Endodermal cell (in vitro differentiated cells): ENCODE results near the gene SPINT3. TPM values are rescaled to one million over a fixed set of nuclear protein-coding genes. Genes with fewer than 3 reads are reported as not detected.
A peak's percentile ranks its signal among the peaks of the same experiment; 100 is the strongest.

Source experiments
- DNase-seq: peaks from one replicate; pipeline ENCODE4 v3.0.0-alpha.2; 2017
- H3K27ac ChIP-seq: 2 replicates; pipeline ENCODE4 v1.5.1; 2013; ENCODE audit warnings: mild to moderate bottlenecking, low read depth, low read length, moderate library complexity
- H3K27me3 ChIP-seq: 2 replicates; pipeline ENCODE4 v1.6.1; 2013; ENCODE audit warnings: mild to moderate bottlenecking, low read length, moderate library complexity; ENCODE audit not compliant: insufficient read depth, control insufficient read depth, poor library complexity, severe bottlenecking
- H3K36me3 ChIP-seq: 2 replicates; pipeline ENCODE4 v1.7.0; 2013; ENCODE audit warnings: mild to moderate bottlenecking, low read length, moderate library complexity; ENCODE audit not compliant: control insufficient read depth, insufficient read depth
- H3K4me1 ChIP-seq: one replicate; pipeline ENCODE4 v1.7.0; 2013; ENCODE audit warnings: low read length; ENCODE audit not compliant: control insufficient read depth, insufficient read depth
- H3K4me3 ChIP-seq: 2 replicates; pipeline ENCODE4 v1.5.1; 2013; ENCODE audit warnings: mild to moderate bottlenecking, low read length, moderate library complexity
- H3K9ac ChIP-seq: 2 replicates; pipeline ENCODE4 v1.6.1; 2013; ENCODE audit warnings: mild to moderate bottlenecking, low read length, moderate library complexity; ENCODE audit not compliant: poor library complexity, severe bottlenecking; ENCODE audit errors: extremely low read depth
- H3K9me3 ChIP-seq: 2 replicates; pipeline ENCODE4 v1.6.1; 2013; ENCODE audit warnings: mild to moderate bottlenecking, low read length, moderate library complexity; ENCODE audit not compliant: control insufficient read depth
- H3K27ac Mint-ChIP-seq: 2 replicates; pipeline ENCODE4 v1.8.0; 2020; ENCODE audit warnings: mixed read lengths
- H3K27me3 Mint-ChIP-seq: 2 replicates; pipeline ENCODE4 v1.8.0; 2021; ENCODE audit warnings: mild to moderate bottlenecking, mixed read lengths; ENCODE audit not compliant: insufficient read depth
- H3K36me3 Mint-ChIP-seq: 2 replicates; pipeline ENCODE4 v1.8.0; 2020; ENCODE audit warnings: low read depth, mixed read lengths
- H3K4me1 Mint-ChIP-seq: 2 replicates; pipeline ENCODE4 v1.8.0; 2020; ENCODE audit warnings: mixed read lengths
- H3K4me3 Mint-ChIP-seq: 2 replicates; pipeline ENCODE4 v1.8.0; 2020; ENCODE audit warnings: mild to moderate bottlenecking, moderate library complexity, mixed read lengths
- H3K9me3 Mint-ChIP-seq: 2 replicates; pipeline ENCODE4 v1.8.0; 2020; ENCODE audit warnings: mild to moderate bottlenecking, mixed read lengths
- WGBS, 2 experiments: methylation state at CpG; one replicate each; pipeline versions ENCODE4 v1.1.5 to v1.1.7; 2013; ENCODE audit warnings: missing lambda C conversion rate in 2 of 2, mixed read lengths in 1 of 2; ENCODE audit not compliant: insufficient coverage in 1 of 2, insufficient read length in 1 of 2; 5-methylcytosine and 5-hydroxymethylcytosine counted together
- total RNA-seq, 2 donors: library from RNA; stranded (reverse); fragmentation: NEBNext Ultra II Directional in 1 of 2; extraction: Animal tissue kit (Norgen Biotek cat#: 25700) in 1 of 2; gene quantifications; 2 replicates in 1 of 2; 3 replicates in 1 of 2; pipeline ENCODE4 v1.2.1, GENCODE V29; 2021
- TF ChIP-seq, protein P1 (sequence below): fragments of 200-600 bp; sonication (generic); conservative IDR thresholded peaks from 2 replicates; pipeline ENCODE4 v1.5.0; 2021; ENCODE audit warnings: antibody characterized with exemption, mild to moderate bottlenecking

Gene SPINT3
- total RNA-seq, 2 donors from 2014 or later: not detected

DNA sequence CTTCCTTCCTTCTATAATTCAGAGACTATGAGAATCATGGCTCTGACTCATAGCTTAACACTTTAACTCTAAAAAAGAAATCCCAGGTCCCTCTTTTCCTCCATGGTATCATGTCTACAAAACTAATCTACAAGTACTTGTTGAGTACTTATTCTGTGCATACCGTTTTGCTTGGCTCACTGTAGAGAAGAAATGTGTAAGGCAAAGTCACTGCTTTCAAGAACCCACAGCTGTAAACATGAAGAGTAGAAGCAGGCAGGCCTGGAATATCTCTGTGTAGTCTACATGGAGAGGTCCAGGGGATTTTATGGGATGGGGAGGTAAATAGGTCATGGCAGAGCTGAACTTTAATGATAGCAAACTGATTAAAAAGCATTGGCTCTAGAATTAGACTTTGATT lies 13.8 kb downstream of the SPINT3 start:
- WGBS, 2 experiments: 76 to 88% methylated on average over 1 of the region's 1 CpG
- no peaks in the 10 kb centered on the region for H3K9me3 Mint-ChIP-seq
- peaks cover 17% of the 10 kb centered on the region for H3K4me1 Mint-ChIP-seq
- Histone ChIP-seq H3K9me3 (no peaks in the 10 kb centered on the region), H3K9ac (no peak overlapping the region), H3K36me3 (no peaks in the 10 kb centered on the region), H3K27ac (no peak overlapping the region), H3K27me3 (peaks cover 71% of the 10 kb centered on the region), H3K4me3 (no peak overlapping the region), H3K4me1 (peaks cover 3% of the 10 kb centered on the region)
- H3K4me3 Mint-ChIP-seq: no peak overlapping the region
- TF ChIP-seq, protein P1, sequence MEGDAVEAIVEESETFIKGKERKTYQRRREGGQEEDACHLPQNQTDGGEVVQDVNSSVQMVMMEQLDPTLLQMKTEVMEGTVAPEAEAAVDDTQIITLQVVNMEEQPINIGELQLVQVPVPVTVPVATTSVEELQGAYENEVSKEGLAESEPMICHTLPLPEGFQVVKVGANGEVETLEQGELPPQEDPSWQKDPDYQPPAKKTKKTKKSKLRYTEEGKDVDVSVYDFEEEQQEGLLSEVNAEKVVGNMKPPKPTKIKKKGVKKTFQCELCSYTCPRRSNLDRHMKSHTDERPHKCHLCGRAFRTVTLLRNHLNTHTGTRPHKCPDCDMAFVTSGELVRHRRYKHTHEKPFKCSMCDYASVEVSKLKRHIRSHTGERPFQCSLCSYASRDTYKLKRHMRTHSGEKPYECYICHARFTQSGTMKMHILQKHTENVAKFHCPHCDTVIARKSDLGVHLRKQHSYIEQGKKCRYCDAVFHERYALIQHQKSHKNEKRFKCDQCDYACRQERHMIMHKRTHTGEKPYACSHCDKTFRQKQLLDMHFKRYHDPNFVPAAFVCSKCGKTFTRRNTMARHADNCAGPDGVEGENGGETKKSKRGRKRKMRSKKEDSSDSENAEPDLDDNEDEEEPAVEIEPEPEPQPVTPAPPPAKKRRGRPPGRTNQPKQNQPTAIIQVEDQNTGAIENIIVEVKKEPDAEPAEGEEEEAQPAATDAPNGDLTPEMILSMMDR: no peak
- no peak overlapping the region for H3K27ac Mint-ChIP-seq
- H3K36me3 Mint-ChIP-seq: no peaks in the 10 kb centered on the region
- DNase-seq: no peak
- peaks cover 63% of the 10 kb centered on the region for H3K27me3 Mint-ChIP-seq

DNA sequence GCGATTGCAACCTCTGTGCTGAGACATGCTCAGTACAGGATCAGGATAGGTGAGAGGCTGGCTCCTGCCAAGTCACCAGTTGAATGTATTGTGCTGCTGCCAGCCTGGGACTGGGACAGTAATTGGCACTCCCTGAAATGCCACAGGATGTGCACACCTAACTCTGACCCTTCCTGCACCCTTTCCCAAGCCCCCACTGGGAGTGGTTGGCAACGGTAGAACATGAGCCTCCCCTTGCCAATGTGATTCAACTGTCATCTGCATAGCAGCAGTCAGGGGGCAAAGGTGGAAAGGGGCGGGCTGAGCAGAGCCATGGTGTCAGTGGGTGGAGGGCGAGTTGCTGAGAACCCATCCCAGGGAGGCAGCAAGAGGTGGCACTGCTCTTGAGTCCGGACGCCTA lies 15.4 kb downstream of the SPINT3 start:
- Histone ChIP-seq H3K4me1 (peaks cover 3% of the 10 kb centered on the region), H3K9ac (no peak overlapping the region), H3K4me3 (no peak overlapping the region), H3K9me3 (no peaks in the 10 kb centered on the region), H3K36me3 (no peaks in the 10 kb centered on the region), H3K27me3 (peaks cover 55% of the 10 kb centered on the region), H3K27ac (no peak overlapping the region)
- TF ChIP-seq, protein P1: no peak
- no peaks in the 10 kb centered on the region for H3K9me3 Mint-ChIP-seq
- peaks cover 53% of the 10 kb centered on the region for H3K27me3 Mint-ChIP-seq
- H3K27ac Mint-ChIP-seq: no peak overlapping the region
- H3K36me3 Mint-ChIP-seq: no peaks in the 10 kb centered on the region
- DNase-seq: no peak
- H3K4me3 Mint-ChIP-seq: no peak overlapping the region
- 70 to 91% methylated on average over 2 to 6 of the region's 6 CpGs for WGBS, 2 experiments
- H3K4me1 Mint-ChIP-seq: peaks cover 24% of the 10 kb centered on the region

DNA sequence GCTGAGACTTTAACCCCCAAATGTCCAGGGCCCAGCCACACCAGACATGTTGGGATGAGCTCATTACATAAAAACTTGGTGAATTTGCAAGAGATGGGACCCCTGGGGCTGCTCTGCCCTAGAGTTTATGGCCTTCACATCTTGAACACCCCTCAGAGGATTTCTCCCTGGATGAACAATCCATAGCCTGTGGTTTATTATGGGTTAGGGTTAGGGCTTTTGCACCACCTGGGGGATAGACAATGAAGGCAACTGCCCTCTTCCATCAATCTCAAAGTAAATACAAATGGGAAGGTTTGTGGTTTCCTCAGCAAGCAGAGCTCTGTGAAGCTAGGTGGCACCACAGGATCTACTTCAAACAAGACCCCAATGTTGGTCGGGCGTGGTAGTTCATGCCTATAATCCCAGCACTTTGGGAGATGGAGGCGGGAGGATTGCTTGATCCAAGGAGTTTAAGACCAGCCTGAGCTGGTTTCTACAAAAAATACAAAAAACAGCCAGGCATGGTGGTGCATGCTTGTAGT lies 17.4 kb downstream of the SPINT3 start:
- Histone ChIP-seq H3K4me1 (peaks cover 3% of the 10 kb centered on the region), H3K9me3 (no peaks in the 10 kb centered on the region), H3K4me3 (no peak overlapping the region), H3K36me3 (no peaks in the 10 kb centered on the region), H3K27ac (no peak overlapping the region), H3K9ac (no peak overlapping the region), H3K27me3 (peaks cover 38% of the 10 kb centered on the region)
- Mint-ChIP-seq H3K4me3 (no peak overlapping the region), H3K27ac (no peak overlapping the region), H3K9me3 (no peaks in the 10 kb centered on the region), H3K4me1 (peaks cover 24% of the 10 kb centered on the region), H3K27me3 (peaks cover 40% of the 10 kb centered on the region), H3K36me3 (no peaks in the 10 kb centered on the region)
- DNase-seq: peak; percentile 63
- TF ChIP-seq, protein P1: peak; percentile 42
- 84% methylated on average over 3 of the region's 3 CpGs for WGBS, 2 experiments
